GM12878 (cell line): ENCODE measurements around the gene OCRL. TPM values are rescaled to one million over a fixed set of nuclear protein-coding genes. Genes with fewer than 3 reads are reported as not detected.

Source experiments
- ATAC-seq: fragments of 200-7000 bp; cut with Tn5 transposase; 3 replicates; pipeline ENCODE4 v1.9.1; 2020; ENCODE audit warnings: mild to moderate bottlenecking, moderate library complexity
- BruUV-seq: library from RNA; stranded (reverse); fragments of 400-500 nt; replicated peaks from 2 replicates; lab custom pipeline; 2021; lab: Mats Ljungman, UMichigan
- CTCF ChIA-PET: fragments of 300-600 bp; sonication (Branson Sonifier 250); formaldehyde crosslinking; extraction: SDS; loops from one replicate; lab custom pipeline; 2021; ENCODE audit warnings: inconsistent platforms; lab: Yijun Ruan, JAX
- POLR2A ChIA-PET: fragments of 350-600 bp; formaldehyde crosslinking; extraction: SDS; loops from one replicate; lab custom pipeline; 2021; ENCODE audit warnings: inconsistent platforms; lab: Charles Lee
- RAD21 ChIA-PET: fragments of 300-600 bp; sonication (Branson Sonifier 250); formaldehyde crosslinking; loops from one replicate; lab custom pipeline; 2023; ENCODE audit warnings: antibody characterized with exemption; ENCODE audit not compliant: unreplicated experiment; lab: Charles Lee
- SMC1A ChIA-PET: fragments of 300-600 bp; sonication (Branson Sonifier 250); formaldehyde crosslinking; loops from one replicate; lab custom pipeline; 2023; ENCODE audit not compliant: unreplicated experiment, uncharacterized antibody; lab: Charles Lee
- DNase-seq: peaks from one replicate; pipeline ENCODE4 v3.0.0-alpha.2; 2011; ENCODE audit warnings: low read depth, low spot score
- FAIRE-seq: peaks from 3 replicates; lab custom pipeline; 2011; peaks lifted over from hg19 to GRCh38; lab: Jason Lieb, UNC
- H2AFZ ChIP-seq: 2 replicates; pipeline ENCODE4 v1.6.0; 2011; ENCODE audit warnings: low read depth, low read length, control low read depth; ENCODE audit not compliant: control insufficient read depth
- H3K27ac ChIP-seq: 2 replicates; pipeline ENCODE4 v1.5.1; 2011; ENCODE audit warnings: control low read depth; ENCODE audit not compliant: control insufficient read depth, insufficient read depth
- H3K27me3 ChIP-seq, 2 experiments: replicated peaks in 1 of 2; 2 replicates each; pipeline versions ENCODE4 v1.6.0 to v1.6.1; 2011; ENCODE audit warnings: low read length in 1 of 2; ENCODE audit not compliant: control insufficient read depth in 2 of 2, insufficient read depth in 2 of 2
- H3K36me3 ChIP-seq, 2 experiments: 2 replicates each; pipeline ENCODE4 v1.5.1; 2011; ENCODE audit warnings: low read length in 1 of 2; ENCODE audit not compliant: control insufficient read depth in 2 of 2, insufficient read depth in 2 of 2
- H3K4me1 ChIP-seq: 2 replicates; pipeline ENCODE4 v1.6.1; 2011; ENCODE audit warnings: mild to moderate bottlenecking, low read length, moderate library complexity, mixed read lengths; ENCODE audit not compliant: control insufficient read depth, insufficient read depth
- H3K4me2 ChIP-seq: 2 replicates; pipeline ENCODE4 v1.6.0; 2011; ENCODE audit warnings: control low read depth; ENCODE audit not compliant: control insufficient read depth, insufficient read depth
- H3K4me3 ChIP-seq: fragments of 200-600 bp; sonication (generic); 2 replicates; pipeline ENCODE4 v1.5.1; 2016
- H3K79me2 ChIP-seq: 2 replicates; pipeline ENCODE4 v1.6.0; 2011; ENCODE audit warnings: low read length; ENCODE audit not compliant: control insufficient read depth, insufficient read depth
- H3K9ac ChIP-seq: 2 replicates; pipeline ENCODE4 v1.8.0; 2011; ENCODE audit warnings: low read length, control low read depth, mixed read lengths; ENCODE audit not compliant: control insufficient read depth, insufficient read depth
- H3K9me3 ChIP-seq: replicated peaks from 3 replicates; pipeline ENCODE4 v1.5.1; 2011; ENCODE audit warnings: mild to moderate bottlenecking, low read length; ENCODE audit not compliant: control insufficient read depth, insufficient read depth
- H4K20me1 ChIP-seq: 2 replicates; pipeline ENCODE4 v1.6.0; 2011; ENCODE audit not compliant: control insufficient read depth, insufficient read depth
- BRCA1 ChIP-seq: IDR thresholded peaks from 2 replicates; pipeline ENCODE4 v1.6.1; 2011; ENCODE audit warnings: low read depth, low read length, improper control_type of control experiment
- CBX5 ChIP-seq: sonication (generic); IDR thresholded peaks from 2 replicates; pipeline ENCODE4 v1.6.1; 2016; ENCODE audit warnings: low read depth, moderate library complexity, mild to moderate bottlenecking, inconsistent platforms
- CTCF ChIP-seq, 3 experiments: IDR thresholded peaks in 2 of 3; conservative IDR thresholded peaks in 1 of 3; 2 replicates each; pipeline ENCODE4 v1.5.1; 2011; ENCODE audit warnings: low read depth in 3 of 3, low read length in 3 of 3, mild to moderate bottlenecking in 3 of 3, control low read depth in 2 of 3, moderate library complexity in 2 of 3, inconsistent platforms in 1 of 3, mixed read lengths in 1 of 3; ENCODE audit not compliant: control insufficient read depth in 2 of 3, insufficient read depth in 1 of 3; ENCODE audit errors: extremely low read depth in 1 of 3
- EGR1 ChIP-seq, 2 experiments: IDR thresholded peaks; 1 replicate in 1 of 2; 2 replicates in 1 of 2; pipeline ENCODE4 v1.6.1; 2011 to 2012; ENCODE audit warnings: low read depth in 2 of 2, low read length in 2 of 2, borderline replicate concordance in 1 of 2, mild to moderate bottlenecking in 1 of 2, moderate library complexity in 1 of 2
- HCFC1 ChIP-seq: fragments of 150-350 bp; IDR thresholded peaks from 2 replicates; pipeline ENCODE4 v1.6.1; 2014; ENCODE audit warnings: low read length
- NFXL1 ChIP-seq: fragments of 450-650 bp; IDR thresholded peaks from 2 replicates; pipeline ENCODE4 v1.6.1; 2017; ENCODE audit warnings: antibody characterized with exemption, mild to moderate bottlenecking, borderline replicate concordance
- NR2F1 ChIP-seq: fragments of 450-650 bp; conservative IDR thresholded peaks from 2 replicates; pipeline ENCODE4 v1.6.1; 2017; ENCODE audit warnings: mild to moderate bottlenecking
- NRF1 ChIP-seq: conservative IDR thresholded peaks from 2 replicates; pipeline ENCODE4 v1.6.1; 2011; ENCODE audit warnings: mild to moderate bottlenecking, low read depth, low read length, improper control_type of control experiment
- PBX3 ChIP-seq: IDR thresholded peaks from 2 replicates; pipeline ENCODE4 v1.6.1; 2011; ENCODE audit warnings: mild to moderate bottlenecking, low read depth, low read length, moderate library complexity; ENCODE audit not compliant: insufficient replicate concordance
- RCOR1 ChIP-seq: conservative IDR thresholded peaks from 2 replicates; pipeline ENCODE4 v1.6.1; 2012; ENCODE audit warnings: low read depth, low read length, improper control_type of control experiment
- SIN3A ChIP-seq: IDR thresholded peaks from 2 replicates; pipeline ENCODE4 v1.6.1; 2012; ENCODE audit warnings: low read depth, low read length, improper control_type of control experiment
- TCF12 ChIP-seq: IDR thresholded peaks from 2 replicates; pipeline ENCODE4 v1.6.1; 2011; ENCODE audit warnings: low read depth, mild to moderate bottlenecking, low read length
- WGBS: methylation state at CpG from one replicate; pipeline ENCODE4 v1.1.6; 2016; ENCODE audit warnings: low lambda C conversion rate; ENCODE audit not compliant: insufficient replicate concordance, insufficient coverage; ENCODE audit errors: missing lambda C conversion rate; 5-methylcytosine and 5-hydroxymethylcytosine counted together
- in situ Hi-C: fragments of 300-500 bp; cut with MboI; formaldehyde crosslinking; loops from 9 replicates; pipeline ENCODE4 v1.14.3; 2018; ENCODE audit warnings: mixed read lengths
- intact Hi-C: fragments of 100-400 bp; cut with micrococcal nuclease; formaldehyde crosslinking; loops from one replicate; pipeline ENCODE4 v1.14.2; 2022; ENCODE audit not compliant: unreplicated experiment
- polyA plus RNA-seq, 11 experiments: library from polyadenylated mRNA; depleted of rRNA in 4 of 11; unstranded in 6 of 11; stranded (reverse) in 5 of 11; fragments of >200 nt; fragmentation: Nextera tagmentation in 4 of 11; fragmentation: Illumina TruSeq in 1 of 11; extraction: Ambion mirVana in 4 of 11; extraction: Trizol in 1 of 11; gene quantifications; 1 replicate in 1 of 11; 2 replicates in 10 of 11; pipeline versions ENCODE4 v1.2.1 to v1.2.3, GENCODE V29; 2011 to 2016; ENCODE audit warnings: inconsistent platforms in 2 of 11, missing spikeins in 2 of 11, low read depth in 1 of 11
- total RNA-seq, 4 experiments: library from RNA; depleted of rRNA in 3 of 4; stranded (reverse); fragments of >200 nt in 3 of 4; fragmentation: Illumina TruSeq in 1 of 4; extraction: Trizol in 1 of 4; gene quantifications; 2 replicates each; pipeline versions ENCODE4 v1.2.1 to v1.2.3, GENCODE V29; 2013 to 2021
- TF ChIP-seq, protein P1 (sequence below): fragments of 450-650 bp; IDR thresholded peaks from 2 replicates; pipeline ENCODE4 v1.6.1; 2018; ENCODE audit warnings: mild to moderate bottlenecking, low read depth, moderate library complexity; ENCODE audit not compliant: partially characterized antibody

OCRL gene
- total and polyA plus RNA-seq, 10 of the 15 experiments (the other 5 are each of a cell fraction or from before 2014, with no cell fraction given), result 0.53 to 4.4 (median 2.3) TPM

DNA sequence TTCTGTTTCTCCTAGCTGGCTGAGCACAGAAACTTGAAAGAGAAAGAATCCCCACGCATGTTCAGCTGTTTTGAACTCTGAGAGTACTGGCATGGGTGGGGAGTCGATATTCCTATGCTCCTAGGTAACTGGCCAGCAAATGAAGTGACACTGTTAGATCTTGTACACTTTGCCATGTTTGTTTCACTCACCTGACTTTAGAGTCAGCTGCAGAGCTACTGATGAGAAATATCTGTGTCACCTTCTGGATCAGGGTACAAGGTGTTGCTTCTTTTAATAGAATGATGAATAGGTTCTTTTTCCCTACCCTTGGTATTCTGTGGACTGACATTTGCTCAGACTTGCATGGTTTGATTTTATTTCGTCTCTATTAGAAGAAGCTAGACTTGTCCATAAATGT lies 28.3 kb downstream of the OCRL start (continued):
- TF ChIP-seq, protein P1, sequence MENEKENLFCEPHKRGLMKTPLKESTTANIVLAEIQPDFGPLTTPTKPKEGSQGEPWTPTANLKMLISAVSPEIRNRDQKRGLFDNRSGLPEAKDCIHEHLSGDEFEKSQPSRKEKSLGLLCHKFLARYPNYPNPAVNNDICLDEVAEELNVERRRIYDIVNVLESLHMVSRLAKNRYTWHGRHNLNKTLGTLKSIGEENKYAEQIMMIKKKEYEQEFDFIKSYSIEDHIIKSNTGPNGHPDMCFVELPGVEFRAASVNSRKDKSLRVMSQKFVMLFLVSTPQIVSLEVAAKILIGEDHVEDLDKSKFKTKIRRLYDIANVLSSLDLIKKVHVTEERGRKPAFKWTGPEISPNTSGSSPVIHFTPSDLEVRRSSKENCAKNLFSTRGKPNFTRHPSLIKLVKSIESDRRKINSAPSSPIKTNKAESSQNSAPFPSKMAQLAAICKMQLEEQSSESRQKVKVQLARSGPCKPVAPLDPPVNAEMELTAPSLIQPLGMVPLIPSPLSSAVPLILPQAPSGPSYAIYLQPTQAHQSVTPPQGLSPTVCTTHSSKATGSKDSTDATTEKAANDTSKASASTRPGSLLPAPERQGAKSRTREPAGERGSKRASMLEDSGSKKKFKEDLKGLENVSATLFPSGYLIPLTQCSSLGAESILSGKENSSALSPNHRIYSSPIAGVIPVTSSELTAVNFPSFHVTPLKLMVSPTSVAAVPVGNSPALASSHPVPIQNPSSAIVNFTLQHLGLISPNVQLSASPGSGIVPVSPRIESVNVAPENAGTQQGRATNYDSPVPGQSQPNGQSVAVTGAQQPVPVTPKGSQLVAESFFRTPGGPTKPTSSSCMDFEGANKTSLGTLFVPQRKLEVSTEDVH, result no peak
- TF ChIP-seq BRCA1 (no peak), NFXL1 (no peak), NRF1 (no peak)

DNA sequence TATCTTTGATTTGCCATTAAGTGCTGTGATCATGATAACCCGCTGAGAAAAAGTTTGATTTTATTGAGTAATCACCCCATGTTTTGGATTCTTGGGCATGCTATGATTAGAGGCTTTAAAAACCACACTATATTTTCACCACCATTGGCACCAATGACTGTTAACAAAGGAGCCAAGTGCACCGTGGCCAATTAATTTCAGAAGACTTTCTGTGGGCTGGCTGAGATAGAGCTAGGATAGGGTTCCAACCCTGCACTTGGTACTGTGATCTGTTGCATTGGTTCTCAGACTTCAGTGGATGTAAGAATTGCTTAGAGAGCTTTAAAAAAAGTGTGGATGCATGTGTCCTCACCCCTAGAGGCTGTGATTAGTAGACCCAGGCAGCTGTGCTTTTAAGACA lies 32.4 kb downstream of the OCRL start:
- intact Hi-C loops, result no loop called here
- ChIA-PET CTCF (no interaction called here), RAD21 (no interaction called here), SMC1A (interaction anchor here (0.6 to 0.7 kb wide), 2 partner anchors 11 kb away, joined by 3 read pairs; no protein-coding TSS in a partner anchor), POLR2A (no interaction called here)
- no peak overlapping the region for H3K4me2 ChIP-seq
- no peak overlapping the region for H2AFZ ChIP-seq
- no peaks in the 10 kb centered on the region for H3K9me3 ChIP-seq
- no peak for FAIRE-seq
- ATAC-seq, result no peak
- no peaks in the 10 kb centered on the region for H3K4me1 ChIP-seq
- H3K9ac ChIP-seq, result no peak overlapping the region
- no peaks in the 10 kb centered on the region for H4K20me1 ChIP-seq
- BruUV-seq, result no TSS peak
- no peak overlapping the region for H3K27ac ChIP-seq
- DNase-seq, result no peak
- WGBS, result 61% methylated on average over 2 of the region's 2 CpGs
- no peaks in the 10 kb centered on the region for H3K27me3 ChIP-seq
- H3K36me3 ChIP-seq, result no peaks in the 10 kb centered on the region
- no peak overlapping the region for H3K4me3 ChIP-seq
- in situ Hi-C loops, result no loop called here
- H3K79me2 ChIP-seq, result no peaks in the 10 kb centered on the region
- no peak for TF ChIP-seq NR2F1
- TF ChIP-seq TCF12, result no peak
- no peak for TF ChIP-seq RCOR1
- TF ChIP-seq CBX5, result no peak
- no peak for TF ChIP-seq NFXL1
- TF ChIP-seq SIN3A, result no peak
- no peak for TF ChIP-seq CTCF (IDR thresholded peaks at IDR 0.05 in 2 of 3, conservative IDR thresholded peaks at IDR 0.05 in 1 of 3; ENCODE audit: control insufficient read depth in 2 of 3, extremely low read depth in 1 of 3, insufficient read depth in 1 of 3, low read depth in 3 of 3, low read length in 3 of 3)
- no peak for TF ChIP-seq HCFC1
- no peak for TF ChIP-seq PBX3
- no peak for TF ChIP-seq EGR1 (IDR thresholded peaks at IDR 0.05; ENCODE audit: borderline replicate concordance in 1 of 2, low read depth in 2 of 2, low read length in 2 of 2)
